Activated naive CD4-positive, alpha-beta T cell treated with Interleukin-2 at 50 U/mL for 16 hours (primary cell): ENCODE results near the gene SERPINE2.

Source experiments
- DNase-seq: peaks from one replicate; pipeline ENCODE4 v3.0.0-alpha.2; 2020

SERPINE2 gene, protein sequence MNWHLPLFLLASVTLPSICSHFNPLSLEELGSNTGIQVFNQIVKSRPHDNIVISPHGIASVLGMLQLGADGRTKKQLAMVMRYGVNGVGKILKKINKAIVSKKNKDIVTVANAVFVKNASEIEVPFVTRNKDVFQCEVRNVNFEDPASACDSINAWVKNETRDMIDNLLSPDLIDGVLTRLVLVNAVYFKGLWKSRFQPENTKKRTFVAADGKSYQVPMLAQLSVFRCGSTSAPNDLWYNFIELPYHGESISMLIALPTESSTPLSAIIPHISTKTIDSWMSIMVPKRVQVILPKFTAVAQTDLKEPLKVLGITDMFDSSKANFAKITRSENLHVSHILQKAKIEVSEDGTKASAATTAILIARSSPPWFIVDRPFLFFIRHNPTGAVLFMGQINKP

GRCh38 chr2:224039080-224039769 is at the start of gene SERPINE2:
Gene SERPINE2, minus strand, starts transcription at chr2:224039286. Its CDS starts 37,386 bp downstream, at chr2:224001900.
- DNase-seq: peak; percentile 20

GRCh38 chr2:224086226-224086914 is 47.3 kb upstream of the SERPINE2 start:
- no peak for DNase-seq

DNA sequence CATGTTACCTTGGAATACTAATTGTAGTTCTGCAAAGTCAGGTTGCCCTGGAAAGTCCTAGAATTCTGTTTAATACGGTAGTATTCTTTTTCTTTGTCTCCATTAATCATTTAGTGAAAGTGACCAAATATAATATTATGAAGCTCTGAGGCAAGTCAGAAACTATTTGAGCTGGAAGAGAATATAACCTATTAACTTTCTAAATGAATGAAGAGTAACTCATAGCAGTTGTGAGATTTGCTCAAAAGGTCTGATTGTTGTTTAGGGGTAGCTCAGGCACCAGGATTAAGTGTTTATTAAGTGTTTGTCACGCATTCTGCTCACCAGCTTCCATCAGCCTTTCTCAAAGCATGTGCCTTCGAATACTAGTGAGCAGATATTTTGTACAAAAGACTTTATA is 46.7 kb upstream of the SERPINE2 start:
- DNase-seq: no peak

DNA sequence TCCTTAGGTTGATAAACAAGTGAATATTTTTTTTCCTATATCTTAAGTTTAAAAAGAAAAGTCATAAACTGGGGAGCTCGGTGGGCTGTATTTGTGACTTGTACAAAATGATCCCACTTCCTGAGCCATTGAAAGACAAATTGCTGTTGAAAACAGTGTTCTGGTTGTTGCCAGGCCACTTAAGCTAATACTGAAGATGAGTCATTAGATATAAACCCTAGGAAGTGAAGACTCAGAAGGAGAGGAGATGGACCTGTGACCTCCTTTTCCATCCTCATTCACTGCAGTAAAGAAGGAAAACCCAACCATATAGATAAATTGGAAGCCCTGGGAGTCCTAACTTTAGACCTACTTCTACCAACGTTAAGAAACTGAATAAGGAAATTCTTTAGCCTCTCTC is 46.2 kb upstream of the SERPINE2 start:
- no peak for DNase-seq

DNA sequence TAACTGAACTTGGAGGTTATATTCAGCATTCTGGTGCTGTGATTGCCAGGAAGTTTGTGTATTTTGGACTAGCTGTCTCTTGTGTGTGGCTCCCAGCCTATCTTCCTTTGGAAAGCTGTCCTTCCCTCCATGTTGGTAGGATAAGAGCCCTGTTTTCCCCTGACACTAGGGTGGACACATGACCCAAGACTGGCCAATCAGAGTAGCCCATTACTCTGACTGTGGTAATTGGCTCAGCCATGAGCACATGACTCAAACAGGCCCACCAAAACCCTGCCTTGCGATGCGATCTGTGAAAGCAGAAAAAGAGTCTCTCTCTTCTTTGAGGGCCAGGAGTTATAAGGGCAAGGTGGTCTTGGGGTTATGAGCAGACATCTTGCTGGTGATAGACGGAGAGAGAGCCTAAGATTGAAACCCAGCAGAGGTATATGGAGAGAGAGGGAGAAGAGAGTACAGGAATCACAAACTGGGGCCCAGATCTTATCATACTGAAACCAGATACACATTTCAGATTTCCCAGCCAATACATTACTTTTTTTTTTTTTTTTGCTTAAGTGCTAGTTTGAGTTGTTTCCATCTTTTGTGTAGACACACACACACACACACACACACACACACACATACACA is 45.3 kb upstream of the SERPINE2 start:
- DNase-seq: no peak

- DNase-seq: no peak
Measured at GRCh38 chr2:224083638-224084037, 44.6 kb upstream of the SERPINE2 start.

GRCh38 chr2:224078656-224079055 is 39.6 kb upstream of the SERPINE2 start:
- no peak for DNase-seq

- no peak for DNase-seq
Measured at GRCh38 chr2:224077773-224078507, 38.9 kb upstream of the SERPINE2 start.

- no peak for DNase-seq
Measured at GRCh38 chr2:224075588-224075987, 36.5 kb upstream of the SERPINE2 start.

GRCh38 chr2:224073676-224074075 is 34.6 kb upstream of the SERPINE2 start:
- no peak for DNase-seq

- DNase-seq: no peak
Measured at GRCh38 chr2:224072541-224073188, 33.6 kb upstream of the SERPINE2 start.

DNA sequence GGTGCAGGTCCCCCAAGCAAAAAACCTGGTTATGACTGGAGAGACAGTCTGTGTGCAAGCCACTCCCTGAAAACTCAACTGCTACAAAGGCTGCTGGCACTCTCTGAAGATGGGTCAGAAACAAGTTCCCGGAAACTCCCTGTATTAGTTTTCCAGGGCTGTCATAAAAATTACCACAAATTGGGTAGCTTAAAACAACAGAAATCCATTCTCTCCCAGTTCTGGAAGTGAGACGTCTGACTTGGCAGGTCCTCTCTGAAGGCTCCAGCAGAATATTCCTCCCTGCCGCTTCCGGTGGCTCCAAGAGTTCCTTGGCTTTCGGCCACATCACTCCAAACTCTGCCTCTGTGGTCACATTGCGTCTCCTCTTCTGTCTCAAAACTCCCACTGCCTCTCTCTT is 30.1 kb upstream of the SERPINE2 start:
- DNase-seq: no peak

GRCh38 chr2:224063298-224063648 is 24.2 kb upstream of the SERPINE2 start:
- no peak for DNase-seq

GRCh38 chr2:224062481-224063297 is 23.6 kb upstream of the SERPINE2 start:
- DNase-seq: no peak

DNA sequence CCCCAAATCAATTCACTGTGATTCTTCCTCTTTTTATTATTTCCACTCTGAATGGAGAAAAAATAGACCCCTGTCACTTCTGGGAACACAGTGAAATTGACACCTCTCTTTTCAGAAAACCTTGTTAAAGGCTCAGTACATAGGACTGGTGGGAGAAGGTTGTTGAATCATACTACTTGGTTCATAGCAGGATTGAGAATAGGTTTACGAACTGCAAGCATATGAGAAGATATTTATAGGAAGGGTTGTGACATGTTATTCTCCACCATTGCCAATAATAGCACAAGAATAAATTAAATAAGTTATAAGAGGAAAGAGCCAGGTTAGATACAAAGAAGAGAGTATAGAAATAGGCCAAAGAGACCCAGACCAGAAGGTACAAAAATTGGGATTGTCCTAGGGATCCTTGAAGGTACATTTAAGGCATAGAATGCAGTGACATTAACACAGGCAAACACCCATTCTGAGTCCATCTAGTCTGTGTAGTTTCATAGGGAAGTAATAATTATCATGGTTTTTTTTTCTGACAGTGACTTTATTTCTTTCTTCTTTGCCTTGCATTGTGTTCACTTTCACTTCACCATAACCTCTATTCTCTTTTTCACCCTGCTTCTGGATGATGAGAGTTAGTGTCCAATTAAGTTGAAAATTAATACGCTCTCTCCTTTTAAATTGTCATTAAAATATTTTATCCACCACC is 21.8 kb upstream of the SERPINE2 start:
- no peak for DNase-seq

DNA sequence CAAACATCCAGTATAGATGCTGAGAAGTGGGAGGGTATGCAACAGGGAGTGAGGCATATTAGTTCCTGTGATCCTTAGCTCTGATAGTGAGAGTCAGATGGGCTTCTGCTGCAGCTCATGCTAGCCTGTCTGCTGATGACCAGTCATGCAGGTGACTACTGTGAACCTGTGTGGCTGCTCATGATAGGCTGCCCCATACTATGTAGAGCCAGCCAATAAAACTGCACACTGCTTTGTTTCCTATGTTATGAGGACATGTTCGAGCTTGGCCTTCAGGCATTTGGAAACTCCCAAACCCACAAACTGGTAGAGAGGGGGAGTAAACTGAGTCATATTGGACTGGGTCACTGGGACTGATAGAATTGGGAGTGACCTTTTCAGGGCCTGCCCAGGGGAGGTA is 20.1 kb upstream of the SERPINE2 start:
- DNase-seq: no peak

GRCh38 chr2:224058048-224058775 is 19.1 kb upstream of the SERPINE2 start:
- no peak for DNase-seq

- DNase-seq: no peak
Measured at GRCh38 chr2:224056889-224057288, 17.8 kb upstream of the SERPINE2 start.

DNA sequence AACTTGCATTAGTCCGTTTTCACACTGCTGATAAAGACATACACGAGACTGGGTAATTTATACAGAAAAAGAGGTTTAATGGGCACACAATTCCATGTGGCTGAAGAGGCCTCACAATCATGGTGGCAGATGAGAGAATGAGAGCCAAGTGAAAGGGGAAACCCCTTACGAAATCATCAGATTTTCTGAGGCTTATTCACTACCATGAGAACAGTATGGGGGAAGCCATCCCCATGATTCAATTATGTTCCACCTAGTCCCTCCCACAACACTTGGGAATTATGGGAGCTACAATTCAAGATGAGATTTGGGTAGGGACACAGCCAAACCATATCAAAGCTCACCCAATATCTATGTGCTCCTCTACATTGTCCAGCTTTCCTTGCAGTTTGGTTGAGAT is 16.0 kb upstream of the SERPINE2 start:
- no peak for DNase-seq

GRCh38 chr2:224046752-224047151 is 7.7 kb upstream of the SERPINE2 start:
- no peak for DNase-seq
